Loucy (cell line): ENCODE results near the gene HMX3.

ENCODE experiments used
- H2AFZ ChIP-seq: fragments of 200-600 bp; sonication (generic); 2 replicates; pipeline ENCODE4 v1.6.0; 2016; ENCODE audit warnings: antibody characterized with exemption, mild to moderate bottlenecking, low read length, moderate library complexity
- H3F3A ChIP-seq: fragments of 200-600 bp; 2 replicates; pipeline ENCODE4 v1.6.0; 2016; ENCODE audit warnings: antibody characterized with exemption, low read depth, mild to moderate bottlenecking
- H3K27me3 ChIP-seq: fragments of 200-600 bp; sonication (generic); 2 replicates; pipeline ENCODE4 v1.6.1; 2014; ENCODE audit warnings: low read length, mild to moderate bottlenecking; ENCODE audit not compliant: insufficient read depth, poor library complexity, severe bottlenecking
- H3K36me3 ChIP-seq: fragments of 200-600 bp; sonication (generic); 2 replicates; pipeline ENCODE4 v1.6.1; 2016; ENCODE audit warnings: low read length; ENCODE audit not compliant: insufficient read depth
- H3K4me1 ChIP-seq: fragments of 200-600 bp; sonication (generic); 2 replicates; pipeline ENCODE4 v1.5.1; 2014; ENCODE audit warnings: low read length, mild to moderate bottlenecking; ENCODE audit not compliant: insufficient read depth, poor library complexity, severe bottlenecking
- H3K4me2 ChIP-seq: fragments of 200-600 bp; sonication (generic); 2 replicates; pipeline ENCODE4 v1.6.0; 2014; ENCODE audit warnings: antibody characterized with exemption, low read length, low read depth, mild to moderate bottlenecking; ENCODE audit not compliant: poor library complexity, severe bottlenecking
- H3K4me3 ChIP-seq: fragments of 200-600 bp; sonication (generic); 2 replicates; pipeline ENCODE4 v1.5.1; 2014; ENCODE audit warnings: low read length, mild to moderate bottlenecking, mixed read lengths; ENCODE audit not compliant: poor library complexity, severe bottlenecking
- H3K79me2 ChIP-seq: fragments of 200-600 bp; sonication (generic); 2 replicates; pipeline ENCODE4 v1.6.1; 2014; ENCODE audit warnings: low read length; ENCODE audit not compliant: insufficient read depth
- H3K9ac ChIP-seq: fragments of 200-600 bp; sonication (generic); 2 replicates; pipeline ENCODE4 v1.6.0; 2014; ENCODE audit warnings: mild to moderate bottlenecking, low read depth, low read length, moderate library complexity; ENCODE audit not compliant: poor library complexity, severe bottlenecking
- H3K9me2 ChIP-seq: fragments of 200-600 bp; sonication (generic); replicated peaks from 2 replicates; pipeline ENCODE4 v1.6.1; 2016; ENCODE audit warnings: low read depth, low read length, mixed read lengths
- H3K9me3 ChIP-seq: fragments of 200-600 bp; sonication (generic); 2 replicates; pipeline ENCODE4 v1.6.1; 2014; ENCODE audit warnings: mild to moderate bottlenecking, antibody characterized with exemption, low read length, low read depth; ENCODE audit not compliant: insufficient read depth
- H4K20me1 ChIP-seq: fragments of 200-600 bp; sonication (generic); 2 replicates; pipeline ENCODE4 v1.6.0; 2014; ENCODE audit warnings: antibody characterized with exemption, low read length, mild to moderate bottlenecking; ENCODE audit not compliant: insufficient read depth, poor library complexity, severe bottlenecking
- CTCF ChIP-seq: fragments of 200-600 bp; sonication (generic); conservative IDR thresholded peaks from 2 replicates; pipeline ENCODE4 v1.5.1; 2014; ENCODE audit warnings: mild to moderate bottlenecking, antibody characterized with exemption, low read length
- EZH2phosphoT487 ChIP-seq: fragments of 200-600 bp; IDR thresholded peaks from 2 replicates; pipeline ENCODE4 v1.6.1; 2018; ENCODE audit warnings: antibody characterized with exemption, mild to moderate bottlenecking, moderate library complexity, borderline replicate concordance

Gene HMX3

DNA sequence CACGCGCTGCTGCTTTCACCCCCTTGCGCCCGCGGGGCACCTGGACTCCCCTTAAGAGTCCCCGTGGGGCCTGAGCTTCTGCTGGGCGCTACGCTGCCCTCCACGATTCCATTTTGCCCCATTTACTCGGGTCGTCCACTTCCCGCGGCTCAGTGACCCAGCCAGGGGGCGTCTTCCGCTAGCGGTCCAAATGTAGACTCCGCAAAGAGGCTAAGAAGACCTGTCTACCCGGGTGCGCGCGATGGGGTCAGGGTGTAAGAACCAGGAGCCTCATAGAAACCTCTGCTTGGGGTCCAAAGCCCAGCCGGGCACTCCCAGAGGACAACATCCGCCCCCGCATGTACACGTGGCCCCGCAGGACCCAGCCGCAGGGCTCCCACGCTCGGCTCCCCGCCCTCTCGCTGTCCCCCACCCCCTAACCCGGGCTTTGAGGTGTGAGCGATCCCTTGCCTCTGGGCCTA lies 7.0 kb downstream of the HMX3 start:
- Histone ChIP-seq H3K4me2 (no peak overlapping the region), H3K4me1 (no peaks in the 10 kb centered on the region), H3K4me3 (no peak overlapping the region), H3K9me2 (no peaks in the 10 kb centered on the region), H3K79me2 (no peaks in the 10 kb centered on the region), H2AFZ (no peak overlapping the region), H4K20me1 (no peaks in the 10 kb centered on the region), H3F3A (no peaks in the 10 kb centered on the region), H3K27me3 (peaks cover 5% of the 10 kb centered on the region), H3K9ac (no peak overlapping the region), H3K9me3 (no peaks in the 10 kb centered on the region), H3K36me3 (no peaks in the 10 kb centered on the region)
- no peak for TF ChIP-seq EZH2phosphoT487
- no peak for TF ChIP-seq CTCF

DNA sequence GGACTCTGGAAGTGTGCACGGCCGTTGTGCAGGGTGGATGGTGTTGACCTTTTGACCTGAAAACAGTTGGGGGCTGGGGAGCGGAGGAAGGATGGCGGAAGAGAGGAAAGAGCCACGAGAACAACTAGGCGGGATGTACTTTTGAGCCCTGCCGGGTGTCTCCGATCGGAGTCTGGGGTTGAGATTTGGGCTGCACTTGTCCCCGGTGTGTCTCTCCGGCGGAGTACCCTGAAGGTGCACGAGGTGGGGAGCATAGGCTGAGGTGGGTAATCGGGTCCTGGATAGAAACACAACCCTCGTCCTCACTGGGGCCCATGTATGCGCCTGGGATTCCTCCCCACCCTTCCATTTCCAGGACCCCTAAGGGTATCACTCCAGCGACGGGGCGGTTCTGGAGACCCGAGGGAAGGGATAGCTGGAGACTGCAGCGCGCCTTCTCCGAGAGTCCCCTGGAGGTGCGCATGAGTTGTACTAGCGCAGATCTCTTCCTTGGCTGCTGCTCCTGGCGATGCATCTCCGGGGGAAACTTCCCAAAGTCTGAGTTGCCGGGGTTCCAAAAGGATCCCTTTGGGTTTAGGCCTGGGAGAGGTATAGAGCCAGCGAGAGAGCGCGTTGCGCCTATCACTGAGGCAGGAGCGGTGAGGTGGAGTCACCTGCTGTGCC lies 7.5 kb downstream of the HMX3 start:
- Histone ChIP-seq H3K4me1 (no peaks in the 10 kb centered on the region), H3K27me3 (peaks cover 5% of the 10 kb centered on the region), H3K4me2 (no peak overlapping the region), H3K36me3 (no peaks in the 10 kb centered on the region), H2AFZ (no peak overlapping the region), H3K79me2 (no peaks in the 10 kb centered on the region), H4K20me1 (no peaks in the 10 kb centered on the region), H3K9me2 (no peaks in the 10 kb centered on the region), H3F3A (no peaks in the 10 kb centered on the region), H3K9me3 (no peaks in the 10 kb centered on the region), H3K9ac (no peak overlapping the region), H3K4me3 (no peak overlapping the region)
- TF ChIP-seq EZH2phosphoT487 (no peak), CTCF (no peak)

DNA sequence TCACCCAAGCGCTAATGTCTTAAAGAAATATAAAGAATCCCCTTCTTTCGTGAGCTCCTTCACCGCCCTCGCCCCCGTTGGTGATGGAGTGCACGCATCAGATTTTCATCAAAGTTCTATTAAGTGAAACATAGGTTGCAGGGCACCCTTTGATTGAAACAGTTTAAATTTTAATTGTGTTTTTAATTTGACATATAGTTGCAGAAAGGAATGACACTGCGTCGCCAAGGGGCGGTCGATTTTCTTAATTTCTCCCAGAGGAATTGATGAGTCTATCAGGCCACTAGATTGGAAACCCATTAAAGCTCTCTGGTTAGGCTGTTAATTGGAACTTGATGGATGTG lies 8.0 kb downstream of the HMX3 start:
- no peaks in the 10 kb centered on the region for H3K9me3 ChIP-seq

More for the DNA sequence above, 8.0 kb downstream of the HMX3 start:
- Histone ChIP-seq H3K27me3 (peaks cover 5% of the 10 kb centered on the region), H3F3A (no peaks in the 10 kb centered on the region), H2AFZ (no peak overlapping the region), H3K9ac (no peak overlapping the region), H3K4me2 (no peak overlapping the region), H3K4me3 (no peak overlapping the region), H3K79me2 (no peaks in the 10 kb centered on the region), H3K4me1 (no peaks in the 10 kb centered on the region), H4K20me1 (no peaks in the 10 kb centered on the region), H3K9me2 (no peaks in the 10 kb centered on the region), H3K36me3 (no peaks in the 10 kb centered on the region)
- no peak for TF ChIP-seq CTCF
- TF ChIP-seq EZH2phosphoT487 = no peak
